Measurements from ENCODE around the gene ADAMTSL3.
"Not testable (repeated sequence)": the region's sequence is repeated elsewhere in the genome, so short reads cannot be mapped to it uniquely, and the experiment has no call there.

Gene ADAMTSL3

DNA sequence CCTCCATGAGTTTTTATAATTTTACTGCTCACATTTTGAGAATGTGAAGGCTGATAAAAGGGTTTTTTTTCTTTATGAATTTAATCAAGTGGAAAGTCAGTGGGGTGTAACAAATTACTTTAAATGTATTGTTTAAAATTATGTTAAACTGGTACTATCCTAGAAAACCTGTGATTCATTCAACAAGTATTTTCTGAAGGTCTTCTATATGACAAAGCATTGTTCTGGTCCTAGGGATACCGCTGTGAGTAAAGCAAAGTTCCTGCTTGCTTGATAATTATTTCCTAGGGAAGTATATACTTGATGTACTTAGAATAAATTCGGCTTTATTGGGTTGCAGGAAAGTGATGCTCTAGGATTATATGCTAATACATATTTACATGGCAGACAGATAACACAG lies 428.8 kb downstream of the ADAMTSL3 start:
- DNase-seq (ENCODE audit: low spot score): no peak

DNA sequence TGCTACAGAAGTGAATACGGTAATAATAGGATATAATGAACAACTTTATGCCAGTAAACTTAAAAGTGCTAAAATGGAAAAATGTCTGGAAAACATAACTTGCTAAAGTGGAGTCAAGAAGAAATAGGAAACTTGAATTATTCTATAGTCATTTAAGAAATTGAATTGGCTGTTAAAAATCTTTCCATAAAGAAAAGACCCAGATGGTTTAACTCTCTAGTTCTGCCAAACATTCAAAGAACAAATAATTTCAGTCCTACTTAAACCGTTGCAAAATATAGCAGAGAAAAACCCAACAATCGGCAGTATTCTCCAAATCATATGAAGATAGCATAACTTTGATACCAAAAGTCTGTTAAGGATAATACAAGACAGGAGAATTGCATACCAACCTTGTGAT lies 432.1 kb downstream of the ADAMTSL3 start:
- DNase-seq (ENCODE audit: low spot score): not testable (repeated sequence)
